GM12878 (cell line): ENCODE data around the gene SIK3. TPM values are rescaled to one million over a fixed set of nuclear protein-coding genes. Genes with fewer than 3 reads are reported as not detected.

Experiments used
- ATAC-seq: fragments of 200-7000 bp; cut with Tn5 transposase; 3 replicates; pipeline ENCODE4 v1.9.1; 2020; ENCODE audit warnings: mild to moderate bottlenecking, moderate library complexity
- BruUV-seq: library from RNA; stranded (reverse); fragments of 400-500 nt; replicated peaks from 2 replicates; lab custom pipeline; 2021; lab: Mats Ljungman, UMichigan
- CTCF ChIA-PET: fragments of 300-600 bp; sonication (Branson Sonifier 250); formaldehyde crosslinking; extraction: SDS; loops from one replicate; lab custom pipeline; 2021; ENCODE audit warnings: inconsistent platforms; lab: Yijun Ruan, JAX
- POLR2A ChIA-PET: fragments of 350-600 bp; formaldehyde crosslinking; extraction: SDS; loops from one replicate; lab custom pipeline; 2021; ENCODE audit warnings: inconsistent platforms; lab: Charles Lee
- RAD21 ChIA-PET: fragments of 300-600 bp; sonication (Branson Sonifier 250); formaldehyde crosslinking; loops from one replicate; lab custom pipeline; 2023; ENCODE audit warnings: antibody characterized with exemption; ENCODE audit not compliant: unreplicated experiment; lab: Charles Lee
- SMC1A ChIA-PET: fragments of 300-600 bp; sonication (Branson Sonifier 250); formaldehyde crosslinking; loops from one replicate; lab custom pipeline; 2023; ENCODE audit not compliant: unreplicated experiment, uncharacterized antibody; lab: Charles Lee
- DNase-seq: peaks from one replicate; pipeline ENCODE4 v3.0.0-alpha.2; 2011; ENCODE audit warnings: low read depth, low spot score
- FAIRE-seq: peaks from 3 replicates; lab custom pipeline; 2011; peaks lifted over from hg19 to GRCh38; lab: Jason Lieb, UNC
- H2AFZ ChIP-seq: 2 replicates; pipeline ENCODE4 v1.6.0; 2011; ENCODE audit warnings: low read depth, low read length, control low read depth; ENCODE audit not compliant: control insufficient read depth
- H3K27ac ChIP-seq: 2 replicates; pipeline ENCODE4 v1.5.1; 2011; ENCODE audit warnings: control low read depth; ENCODE audit not compliant: control insufficient read depth, insufficient read depth
- H3K27me3 ChIP-seq, 2 experiments: replicated peaks in 1 of 2; 2 replicates each; pipeline versions ENCODE4 v1.6.0 to v1.6.1; 2011; ENCODE audit warnings: low read length in 1 of 2; ENCODE audit not compliant: control insufficient read depth in 2 of 2, insufficient read depth in 2 of 2
- H3K36me3 ChIP-seq, 2 experiments: 2 replicates each; pipeline ENCODE4 v1.5.1; 2011; ENCODE audit warnings: low read length in 1 of 2; ENCODE audit not compliant: control insufficient read depth in 2 of 2, insufficient read depth in 2 of 2
- H3K4me1 ChIP-seq: 2 replicates; pipeline ENCODE4 v1.6.1; 2011; ENCODE audit warnings: mild to moderate bottlenecking, low read length, moderate library complexity, mixed read lengths; ENCODE audit not compliant: control insufficient read depth, insufficient read depth
- H3K4me2 ChIP-seq: 2 replicates; pipeline ENCODE4 v1.6.0; 2011; ENCODE audit warnings: control low read depth; ENCODE audit not compliant: control insufficient read depth, insufficient read depth
- H3K4me3 ChIP-seq: fragments of 200-600 bp; sonication (generic); 2 replicates; pipeline ENCODE4 v1.5.1; 2016
- H3K79me2 ChIP-seq: 2 replicates; pipeline ENCODE4 v1.6.0; 2011; ENCODE audit warnings: low read length; ENCODE audit not compliant: control insufficient read depth, insufficient read depth
- H3K9ac ChIP-seq: 2 replicates; pipeline ENCODE4 v1.8.0; 2011; ENCODE audit warnings: low read length, control low read depth, mixed read lengths; ENCODE audit not compliant: control insufficient read depth, insufficient read depth
- H3K9me3 ChIP-seq: replicated peaks from 3 replicates; pipeline ENCODE4 v1.5.1; 2011; ENCODE audit warnings: mild to moderate bottlenecking, low read length; ENCODE audit not compliant: control insufficient read depth, insufficient read depth
- H4K20me1 ChIP-seq: 2 replicates; pipeline ENCODE4 v1.6.0; 2011; ENCODE audit not compliant: control insufficient read depth, insufficient read depth
- CBX5 ChIP-seq: sonication (generic); IDR thresholded peaks from 2 replicates; pipeline ENCODE4 v1.6.1; 2016; ENCODE audit warnings: low read depth, moderate library complexity, mild to moderate bottlenecking, inconsistent platforms
- ETV6 ChIP-seq, 2 experiments: fragments of 450-650 bp in 1 of 2; IDR thresholded peaks in 1 of 2; conservative IDR thresholded peaks in 1 of 2; 2 replicates each; pipeline ENCODE4 v1.6.1; 2014; ENCODE audit warnings: antibody characterized with exemption in 1 of 2, borderline replicate concordance in 1 of 2, low read depth in 1 of 2, mild to moderate bottlenecking in 1 of 2, moderate library complexity in 1 of 2
- IKZF2 ChIP-seq, 2 experiments: fragments of 450-650 bp; IDR thresholded peaks; 2 replicates each; pipeline ENCODE4 v1.6.1; 2017; ENCODE audit warnings: mild to moderate bottlenecking in 2 of 2, moderate library complexity in 2 of 2
- NBN ChIP-seq: fragments of 450-650 bp; IDR thresholded peaks from 2 replicates; pipeline ENCODE4 v1.6.1; 2016
- NFYA ChIP-seq: IDR thresholded peaks from 2 replicates; pipeline ENCODE4 v1.6.1; 2011; ENCODE audit warnings: low read depth, mild to moderate bottlenecking, low read length, improper control_type of control experiment, borderline replicate concordance
- RELA ChIP-seq: fragments of 450-650 bp; IDR thresholded peaks from 2 replicates; pipeline ENCODE4 v1.8.0; 2014; ENCODE audit warnings: borderline replicate concordance; ENCODE audit not compliant: partially characterized antibody
- SIX5 ChIP-seq: IDR thresholded peaks from 2 replicates; pipeline ENCODE4 v1.6.1; 2011; ENCODE audit warnings: mild to moderate bottlenecking, low read depth, low read length, moderate library complexity; ENCODE audit not compliant: severe bottlenecking
- SMC3 ChIP-seq: IDR thresholded peaks from 2 replicates; pipeline ENCODE4 v1.6.1; 2011; ENCODE audit warnings: low read length, improper control_type of control experiment, borderline replicate concordance
- SP1 ChIP-seq: IDR thresholded peaks from one replicate; pipeline ENCODE4 v1.6.1; 2011; ENCODE audit warnings: low read depth, low read length
- SPI1 ChIP-seq: IDR thresholded peaks from 2 replicates; pipeline ENCODE4 v1.6.1; 2011; ENCODE audit warnings: low read depth, mild to moderate bottlenecking, low read length, moderate library complexity, borderline replicate concordance; ENCODE audit not compliant: insufficient read depth
- WRNIP1 ChIP-seq: IDR thresholded peaks from 2 replicates; pipeline ENCODE4 v1.6.1; 2011; ENCODE audit warnings: low read depth, low read length, improper control_type of control experiment, borderline replicate concordance
- ZBTB4 ChIP-seq: fragments of 450-650 bp; formaldehyde crosslinking; IDR thresholded peaks from 2 replicates; pipeline ENCODE4 v1.4.0; 2022; ENCODE audit warnings: mild to moderate bottlenecking, moderate library complexity
- ZNF24 ChIP-seq: fragments of 450-650 bp; IDR thresholded peaks from 2 replicates; pipeline ENCODE4 v1.6.1; 2017; ENCODE audit warnings: antibody characterized with exemption, mild to moderate bottlenecking
- WGBS: methylation state at CpG from one replicate; pipeline ENCODE4 v1.1.6; 2016; ENCODE audit warnings: low lambda C conversion rate; ENCODE audit not compliant: insufficient replicate concordance, insufficient coverage; ENCODE audit errors: missing lambda C conversion rate; 5-methylcytosine and 5-hydroxymethylcytosine counted together
- in situ Hi-C: fragments of 300-500 bp; cut with MboI; formaldehyde crosslinking; loops from 9 replicates; pipeline ENCODE4 v1.14.3; 2018; ENCODE audit warnings: mixed read lengths
- intact Hi-C: fragments of 100-400 bp; cut with micrococcal nuclease; formaldehyde crosslinking; loops from one replicate; pipeline ENCODE4 v1.14.2; 2022; ENCODE audit not compliant: unreplicated experiment
- polyA plus RNA-seq, 11 experiments: library from polyadenylated mRNA; depleted of rRNA in 4 of 11; unstranded in 6 of 11; stranded (reverse) in 5 of 11; fragments of >200 nt; fragmentation: Nextera tagmentation in 4 of 11; fragmentation: Illumina TruSeq in 1 of 11; extraction: Ambion mirVana in 4 of 11; extraction: Trizol in 1 of 11; gene quantifications; 1 replicate in 1 of 11; 2 replicates in 10 of 11; pipeline versions ENCODE4 v1.2.1 to v1.2.3, GENCODE V29; 2011 to 2016; ENCODE audit warnings: inconsistent platforms in 2 of 11, missing spikeins in 2 of 11, low read depth in 1 of 11
- total RNA-seq, 4 experiments: library from RNA; depleted of rRNA in 3 of 4; stranded (reverse); fragments of >200 nt in 3 of 4; fragmentation: Illumina TruSeq in 1 of 4; extraction: Trizol in 1 of 4; gene quantifications; 2 replicates each; pipeline versions ENCODE4 v1.2.1 to v1.2.3, GENCODE V29; 2013 to 2021
- TF ChIP-seq, protein P1 (sequence below): IDR thresholded peaks from 2 replicates; pipeline ENCODE4 v1.6.1; 2012; ENCODE audit warnings: mild to moderate bottlenecking, low read depth, low read length
- TF ChIP-seq, protein P2 (sequence below): IDR thresholded peaks from 2 replicates; pipeline ENCODE4 v1.6.1; 2011; ENCODE audit warnings: low read depth, mild to moderate bottlenecking, low read length, moderate library complexity, borderline replicate concordance; ENCODE audit errors: extremely low read depth

Gene SIK3
- total and polyA plus RNA-seq, 10 of the 15 experiments (the other 5 are each of a cell fraction or from before 2014, with no cell fraction given): 2.5 to 31.9 (median 11.1) TPM

DNA sequence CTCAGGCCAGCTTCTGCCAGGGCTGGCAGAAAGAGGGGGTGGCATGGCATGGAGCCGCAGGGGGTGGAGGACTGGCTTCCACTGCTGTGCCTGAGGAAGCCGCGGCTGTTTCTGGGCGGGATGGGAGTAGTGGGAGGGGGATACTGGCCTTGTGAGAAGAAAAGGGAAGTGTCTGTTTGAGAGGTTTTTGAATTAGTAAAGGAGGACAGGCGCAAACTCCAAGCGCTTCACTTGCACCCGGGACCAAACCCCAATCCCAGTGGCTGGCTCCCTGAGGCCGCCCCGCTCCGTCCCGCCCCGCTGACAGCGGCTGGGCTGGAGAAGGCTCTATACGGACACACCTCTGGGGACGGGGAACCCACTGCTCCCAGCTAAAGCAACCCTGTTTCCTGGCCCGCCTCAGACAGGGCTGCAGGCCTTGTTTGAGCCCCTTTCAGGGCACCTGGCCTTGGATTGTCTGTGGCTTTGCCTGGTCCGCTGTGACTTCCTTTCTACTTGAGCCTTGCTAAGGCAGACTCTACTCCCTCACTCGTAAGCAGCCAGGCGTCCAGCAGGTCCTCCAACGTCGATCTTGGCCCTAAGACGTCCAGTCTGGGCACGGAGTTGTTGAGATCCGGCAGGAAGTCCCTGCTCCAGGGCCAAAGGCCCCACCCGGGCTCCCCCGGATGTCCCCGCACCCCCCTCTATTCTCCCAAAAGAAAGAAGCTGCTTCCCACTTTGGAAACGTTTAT, 263.0 kb downstream of the SIK3 start:
- peak overlapping the region; percentile 88 for H2AFZ ChIP-seq
- WGBS: 41% methylated on average over 28 of the region's 28 CpGs
- H4K20me1 ChIP-seq: no peaks in the 10 kb centered on the region
- in situ Hi-C loops: no loop called here
- no peaks in the 10 kb centered on the region for H3K79me2 ChIP-seq
- BruUV-seq: no TSS peak
- peak overlapping the region; percentile 52; the same call in 1 of the 2 replicates for H3K4me3 ChIP-seq
- H3K4me1 ChIP-seq: peaks cover 8% of the 10 kb centered on the region; the same call in 1 of the 2 replicates
- ChIA-PET SMC1A (interaction anchor here (0.6 to 2.8 kb wide), 23 partner anchors 13 to 395 kb away, joined by 3 to 42 read pairs (median 4); partner anchors contain the start of genes APOA5 and ZPR1), CTCF (interaction anchor here (0.6 to 7.3 kb wide), 47 partner anchors 8 to 397 kb away, joined by 3 to 183 read pairs (median 5); partner anchors contain the start of genes APOA4, APOA5, BUD13 and PAFAH1B2), RAD21 (interaction anchor here (0.6 to 2.7 kb wide), 22 partner anchors 15 to 309 kb away, joined by 3 to 56 read pairs (median 4); partner anchors contain the start of genes APOA5, PAFAH1B2 and ZPR1), POLR2A (interaction anchor here (0.8 to 3.0 kb wide), 8 partner anchors 16 to 396 kb away, joined by 3 to 10 read pairs (median 4); partner anchors contain the start of genes APOA5 and PCSK7)
- intact Hi-C loops: loop anchor here (5.0 kb wide), 1 partner anchor 392 kb away; no protein-coding TSS in a partner anchor
- H3K9me3 ChIP-seq: no peaks in the 10 kb centered on the region
- H3K27ac ChIP-seq: peak overlapping the region; percentile 20; the same call in 1 of the 2 replicates
- no peaks in the 10 kb centered on the region for H3K27me3 ChIP-seq
- peak overlapping the region; percentile 17 for H3K4me2 ChIP-seq
- no peak for DNase-seq
- ATAC-seq: peak; percentile 40
- H3K9ac ChIP-seq: peak overlapping the region; percentile 65
- no peaks in the 10 kb centered on the region for H3K36me3 ChIP-seq
- no peak for FAIRE-seq
- TF ChIP-seq SIX5 (no peak), ZNF24 (no peak), SPI1 (peak; percentile 50), CBX5 (no peak), WRNIP1 (no peak), IKZF2 (IDR thresholded peaks at IDR 0.05) (no peak), ETV6 (conservative IDR thresholded peaks at IDR 0.05 in 1 of 2, IDR thresholded peaks at IDR 0.05 in 1 of 2; ENCODE audit: borderline replicate concordance in 1 of 2, low read depth in 1 of 2) (no peak), SMC3 (no peak), NBN (no peak), RELA (no peak), SP1 (no peak), NFYA (no peak), ZBTB4 (CRISPR knock-in tag) (no peak)
- TF ChIP-seq, protein P1, sequence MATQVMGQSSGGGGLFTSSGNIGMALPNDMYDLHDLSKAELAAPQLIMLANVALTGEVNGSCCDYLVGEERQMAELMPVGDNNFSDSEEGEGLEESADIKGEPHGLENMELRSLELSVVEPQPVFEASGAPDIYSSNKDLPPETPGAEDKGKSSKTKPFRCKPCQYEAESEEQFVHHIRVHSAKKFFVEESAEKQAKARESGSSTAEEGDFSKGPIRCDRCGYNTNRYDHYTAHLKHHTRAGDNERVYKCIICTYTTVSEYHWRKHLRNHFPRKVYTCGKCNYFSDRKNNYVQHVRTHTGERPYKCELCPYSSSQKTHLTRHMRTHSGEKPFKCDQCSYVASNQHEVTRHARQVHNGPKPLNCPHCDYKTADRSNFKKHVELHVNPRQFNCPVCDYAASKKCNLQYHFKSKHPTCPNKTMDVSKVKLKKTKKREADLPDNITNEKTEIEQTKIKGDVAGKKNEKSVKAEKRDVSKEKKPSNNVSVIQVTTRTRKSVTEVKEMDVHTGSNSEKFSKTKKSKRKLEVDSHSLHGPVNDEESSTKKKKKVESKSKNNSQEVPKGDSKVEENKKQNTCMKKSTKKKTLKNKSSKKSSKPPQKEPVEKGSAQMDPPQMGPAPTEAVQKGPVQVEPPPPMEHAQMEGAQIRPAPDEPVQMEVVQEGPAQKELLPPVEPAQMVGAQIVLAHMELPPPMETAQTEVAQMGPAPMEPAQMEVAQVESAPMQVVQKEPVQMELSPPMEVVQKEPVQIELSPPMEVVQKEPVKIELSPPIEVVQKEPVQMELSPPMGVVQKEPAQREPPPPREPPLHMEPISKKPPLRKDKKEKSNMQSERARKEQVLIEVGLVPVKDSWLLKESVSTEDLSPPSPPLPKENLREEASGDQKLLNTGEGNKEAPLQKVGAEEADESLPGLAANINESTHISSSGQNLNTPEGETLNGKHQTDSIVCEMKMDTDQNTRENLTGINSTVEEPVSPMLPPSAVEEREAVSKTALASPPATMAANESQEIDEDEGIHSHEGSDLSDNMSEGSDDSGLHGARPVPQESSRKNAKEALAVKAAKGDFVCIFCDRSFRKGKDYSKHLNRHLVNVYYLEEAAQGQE: no peak
- TF ChIP-seq, protein P2, sequence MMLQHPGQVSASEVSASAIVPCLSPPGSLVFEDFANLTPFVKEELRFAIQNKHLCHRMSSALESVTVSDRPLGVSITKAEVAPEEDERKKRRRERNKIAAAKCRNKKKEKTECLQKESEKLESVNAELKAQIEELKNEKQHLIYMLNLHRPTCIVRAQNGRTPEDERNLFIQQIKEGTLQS: no peak
